ENCODE data around the gene GHR.
"Not testable (repeated sequence)": the region's sequence is repeated elsewhere in the genome, so short reads cannot be mapped to it uniquely, and the experiment has no call there.

The GHR gene

GRCh38 chr5:42642006-42642405 is 218.8 kb downstream of the GHR start:
- Histone ChIP-seq H3K27me3 (ENCODE audit: control insufficient read depth, insufficient read depth, low read length) (no peaks in the 10 kb centered on the region), H3K27ac (ENCODE audit: low read depth, low read length) (no peak overlapping the region), H3K4me3 (ENCODE audit: low read depth, low read length) (no peak overlapping the region), H3K4me1 (ENCODE audit: control insufficient read depth, insufficient read depth, low read length) (no peaks in the 10 kb centered on the region), H3K9me3 (ENCODE audit: control insufficient read depth, insufficient read depth, low read depth, low read length) (no peaks in the 10 kb centered on the region), H3K9ac (ENCODE audit: low read length) (no peak overlapping the region), H3K36me3 (ENCODE audit: control insufficient read depth, insufficient read depth, low read length) (no peaks in the 10 kb centered on the region)

- Histone ChIP-seq H3K4me1 (ENCODE audit: control insufficient read depth, insufficient read depth, low read length) (no peaks in the 10 kb centered on the region), H3K9me3 (ENCODE audit: control insufficient read depth, insufficient read depth, low read depth, low read length) (no peaks in the 10 kb centered on the region), H3K27ac (ENCODE audit: low read depth, low read length) (no peak overlapping the region), H3K36me3 (ENCODE audit: control insufficient read depth, insufficient read depth, low read length) (no peaks in the 10 kb centered on the region), H3K27me3 (ENCODE audit: control insufficient read depth, insufficient read depth, low read length) (no peaks in the 10 kb centered on the region), H3K4me3 (ENCODE audit: low read depth, low read length) (no peak overlapping the region), H3K9ac (ENCODE audit: low read length) (no peak overlapping the region)
Measured at GRCh38 chr5:42643360-42643759, 220.1 kb downstream of the GHR start.

- Histone ChIP-seq H3K4me3 (ENCODE audit: low read depth, low read length) (no peak overlapping the region), H3K27me3 (ENCODE audit: control insufficient read depth, insufficient read depth, low read length) (no peaks in the 10 kb centered on the region), H3K27ac (ENCODE audit: low read depth, low read length) (no peak overlapping the region), H3K4me1 (ENCODE audit: control insufficient read depth, insufficient read depth, low read length) (no peaks in the 10 kb centered on the region), H3K36me3 (ENCODE audit: control insufficient read depth, insufficient read depth, low read length) (no peaks in the 10 kb centered on the region), H3K9ac (ENCODE audit: low read length) (no peak overlapping the region), H3K9me3 (ENCODE audit: control insufficient read depth, insufficient read depth, low read depth, low read length) (no peaks in the 10 kb centered on the region)
Measured at GRCh38 chr5:42645138-42645537, 221.9 kb downstream of the GHR start.

- Histone ChIP-seq H3K27me3 (ENCODE audit: control insufficient read depth, insufficient read depth, low read length) (no peaks in the 10 kb centered on the region), H3K27ac (ENCODE audit: low read depth, low read length) (no peak overlapping the region), H3K9me3 (ENCODE audit: control insufficient read depth, insufficient read depth, low read depth, low read length) (no peaks in the 10 kb centered on the region), H3K9ac (ENCODE audit: low read length) (no peak overlapping the region), H3K4me3 (ENCODE audit: low read depth, low read length) (no peak overlapping the region), H3K4me1 (ENCODE audit: control insufficient read depth, insufficient read depth, low read length) (no peaks in the 10 kb centered on the region), H3K36me3 (ENCODE audit: control insufficient read depth, insufficient read depth, low read length) (no peaks in the 10 kb centered on the region)
Measured at GRCh38 chr5:42648036-42648435, 224.8 kb downstream of the GHR start.

- no peaks in the 10 kb centered on the region for H3K4me1 ChIP-seq (ENCODE audit: control insufficient read depth, insufficient read depth, low read length)
- no peak overlapping the region for H3K9ac ChIP-seq (ENCODE audit: low read length)
- no peaks in the 10 kb centered on the region for H3K36me3 ChIP-seq (ENCODE audit: control insufficient read depth, insufficient read depth, low read length)
- no peaks in the 10 kb centered on the region for H3K9me3 ChIP-seq (ENCODE audit: control insufficient read depth, insufficient read depth, low read depth, low read length)
- no peak overlapping the region for H3K27ac ChIP-seq (ENCODE audit: low read depth, low read length)
- no peak overlapping the region for H3K4me3 ChIP-seq (ENCODE audit: low read depth, low read length)
- H3K27me3 ChIP-seq (ENCODE audit: control insufficient read depth, insufficient read depth, low read length) = no peaks in the 10 kb centered on the region
Measured at GRCh38 chr5:42648915-42649314, 225.7 kb downstream of the GHR start.

GRCh38 chr5:42650084-42650483 is 226.8 kb downstream of the GHR start:
- no peaks in the 10 kb centered on the region for H3K4me1 ChIP-seq (ENCODE audit: control insufficient read depth, insufficient read depth, low read length)
- no peak overlapping the region for H3K27ac ChIP-seq (ENCODE audit: low read depth, low read length)
- H3K27me3 ChIP-seq (ENCODE audit: control insufficient read depth, insufficient read depth, low read length) = no peaks in the 10 kb centered on the region
- no peaks in the 10 kb centered on the region for H3K9me3 ChIP-seq (ENCODE audit: control insufficient read depth, insufficient read depth, low read depth, low read length)
- H3K36me3 ChIP-seq (ENCODE audit: control insufficient read depth, insufficient read depth, low read length) = no peaks in the 10 kb centered on the region
- no peak overlapping the region for H3K9ac ChIP-seq (ENCODE audit: low read length)
- no peak overlapping the region for H3K4me3 ChIP-seq (ENCODE audit: low read depth, low read length)

GRCh38 chr5:42653705-42654104 is 230.5 kb downstream of the GHR start:
- no peak overlapping the region for H3K4me3 ChIP-seq (ENCODE audit: low read depth, low read length)
- H3K27ac ChIP-seq (ENCODE audit: low read depth, low read length) = no peak overlapping the region
- H3K4me1 ChIP-seq (ENCODE audit: control insufficient read depth, insufficient read depth, low read length) = no peaks in the 10 kb centered on the region
- no peak overlapping the region for H3K9ac ChIP-seq (ENCODE audit: low read length)
- H3K9me3 ChIP-seq (ENCODE audit: control insufficient read depth, insufficient read depth, low read depth, low read length) = no peaks in the 10 kb centered on the region
- H3K27me3 ChIP-seq (ENCODE audit: control insufficient read depth, insufficient read depth, low read length) = no peaks in the 10 kb centered on the region
- H3K36me3 ChIP-seq (ENCODE audit: control insufficient read depth, insufficient read depth, low read length) = no peaks in the 10 kb centered on the region

- no peak overlapping the region for H3K27ac ChIP-seq (ENCODE audit: low read depth, low read length)
- no peaks in the 10 kb centered on the region for H3K27me3 ChIP-seq (ENCODE audit: control insufficient read depth, insufficient read depth, low read length)
- H3K9me3 ChIP-seq (ENCODE audit: control insufficient read depth, insufficient read depth, low read depth, low read length) = peaks cover 7% of the 10 kb centered on the region; the same call in 1 of the 2 replicates
- H3K4me1 ChIP-seq (ENCODE audit: control insufficient read depth, insufficient read depth, low read length) = no peaks in the 10 kb centered on the region
- no peaks in the 10 kb centered on the region for H3K36me3 ChIP-seq (ENCODE audit: control insufficient read depth, insufficient read depth, low read length)
- H3K9ac ChIP-seq (ENCODE audit: low read length) = no peak overlapping the region
- no peak overlapping the region for H3K4me3 ChIP-seq (ENCODE audit: low read depth, low read length)
Measured at GRCh38 chr5:42654645-42655044, 231.4 kb downstream of the GHR start.

GRCh38 chr5:42655982-42656650 is 232.9 kb downstream of the GHR start:
- Histone ChIP-seq H3K27ac (ENCODE audit: low read depth, low read length) (no peak overlapping the region), H3K9me3 (ENCODE audit: control insufficient read depth, insufficient read depth, low read depth, low read length) (peaks cover 7% of the 10 kb centered on the region; the same call in 1 of the 2 replicates), H3K9ac (ENCODE audit: low read length) (no peak overlapping the region), H3K4me3 (ENCODE audit: low read depth, low read length) (no peak overlapping the region), H3K36me3 (ENCODE audit: control insufficient read depth, insufficient read depth, low read length) (no peaks in the 10 kb centered on the region), H3K4me1 (ENCODE audit: control insufficient read depth, insufficient read depth, low read length) (no peaks in the 10 kb centered on the region), H3K27me3 (ENCODE audit: control insufficient read depth, insufficient read depth, low read length) (no peaks in the 10 kb centered on the region)

GRCh38 chr5:42656651-42657015 is 233.4 kb downstream of the GHR start:
- Histone ChIP-seq H3K36me3 (ENCODE audit: control insufficient read depth, insufficient read depth, low read length) (no peaks in the 10 kb centered on the region), H3K27me3 (ENCODE audit: control insufficient read depth, insufficient read depth, low read length) (no peaks in the 10 kb centered on the region), H3K9ac (ENCODE audit: low read length) (no peak overlapping the region), H3K4me1 (ENCODE audit: control insufficient read depth, insufficient read depth, low read length) (no peaks in the 10 kb centered on the region), H3K4me3 (ENCODE audit: low read depth, low read length) (no peak overlapping the region), H3K9me3 (ENCODE audit: control insufficient read depth, insufficient read depth, low read depth, low read length) (peaks cover 7% of the 10 kb centered on the region; the same call in 1 of the 2 replicates), H3K27ac (ENCODE audit: low read depth, low read length) (no peak overlapping the region)

- H3K4me1 ChIP-seq (ENCODE audit: control insufficient read depth, insufficient read depth, low read length); H3K36me3 ChIP-seq (ENCODE audit: control insufficient read depth, insufficient read depth, low read length); H3K9me3 ChIP-seq (ENCODE audit: control insufficient read depth, insufficient read depth, low read depth, low read length); H3K9ac ChIP-seq (ENCODE audit: low read length); H3K27me3 ChIP-seq (ENCODE audit: control insufficient read depth, insufficient read depth, low read length); H3K27ac ChIP-seq (ENCODE audit: low read depth, low read length); H3K4me3 ChIP-seq (ENCODE audit: low read depth, low read length): not testable (repeated sequence)
Measured at GRCh38 chr5:42659869-42660268, 236.6 kb downstream of the GHR start.

- Histone ChIP-seq H3K4me1 (ENCODE audit: control insufficient read depth, insufficient read depth, low read length) (no peaks in the 10 kb centered on the region), H3K9me3 (ENCODE audit: control insufficient read depth, insufficient read depth, low read depth, low read length) (no peaks in the 10 kb centered on the region), H3K4me3 (ENCODE audit: low read depth, low read length) (no peak overlapping the region), H3K36me3 (ENCODE audit: control insufficient read depth, insufficient read depth, low read length) (no peaks in the 10 kb centered on the region), H3K27me3 (ENCODE audit: control insufficient read depth, insufficient read depth, low read length) (no peaks in the 10 kb centered on the region), H3K9ac (ENCODE audit: low read length) (no peak overlapping the region), H3K27ac (ENCODE audit: low read depth, low read length) (no peak overlapping the region)
Measured at GRCh38 chr5:42665857-42666256, 242.6 kb downstream of the GHR start.

Measured in HUES6 (cell line).